Superior temporal gyrus (tissue), 1 donor: ENCODE results near the gene NTM.
A peak's percentile ranks its signal among the peaks of the same experiment; 100 is the strongest.
"Not testable (repeated sequence)": the region's sequence is repeated elsewhere in the genome, so short reads cannot be mapped to it uniquely, and the experiment has no call there.

Experiments used
- DNase-seq: peaks from one replicate; pipeline ENCODE4 v3.0.0-alpha.2; 2016; ENCODE audit errors: extremely low spot score

The NTM gene

DNA sequence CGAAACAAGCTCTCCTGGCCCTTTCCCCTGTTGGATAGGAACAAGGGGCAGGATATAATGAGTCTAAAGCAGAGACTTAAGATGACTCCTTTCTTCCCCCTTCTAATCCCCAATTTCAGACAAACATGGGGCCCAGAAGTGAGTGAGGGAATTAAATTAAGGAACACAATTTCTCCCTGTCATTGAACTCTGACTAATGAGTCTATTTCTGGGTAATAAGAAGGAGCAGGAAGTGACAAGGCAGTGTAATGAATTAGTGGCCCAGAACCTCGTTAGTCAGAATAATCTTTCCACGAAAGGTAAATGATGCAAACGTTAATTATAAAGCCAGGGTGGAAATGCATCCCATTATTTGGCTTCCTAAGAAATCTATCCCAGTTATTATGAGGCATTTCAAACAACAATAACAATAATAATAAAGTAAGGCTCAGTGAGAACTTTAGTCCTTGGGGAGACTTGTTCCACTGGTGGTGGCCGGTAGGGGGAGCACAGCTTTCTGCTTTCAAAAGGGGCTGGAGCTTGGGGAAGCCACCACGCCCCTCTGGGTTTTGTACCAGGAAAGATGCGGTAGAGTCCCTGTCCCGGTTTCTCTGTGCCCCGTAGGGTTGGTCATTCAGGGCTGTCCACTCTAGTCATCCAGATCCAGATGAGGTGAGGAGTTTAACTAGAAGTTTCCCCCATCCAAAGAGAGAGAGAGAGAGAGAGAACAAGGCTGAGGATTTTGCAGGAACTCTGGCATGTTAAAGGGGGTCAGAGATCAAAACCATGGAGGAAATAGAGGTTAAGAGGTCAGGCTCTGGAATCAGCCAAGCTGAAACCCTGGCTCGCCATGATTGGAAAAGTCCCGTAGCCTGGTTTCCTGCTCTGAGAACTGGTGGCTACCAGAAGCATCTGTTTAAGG lies 298.3 kb downstream of the NTM start:
- peak; percentile 76 for DNase-seq

DNA sequence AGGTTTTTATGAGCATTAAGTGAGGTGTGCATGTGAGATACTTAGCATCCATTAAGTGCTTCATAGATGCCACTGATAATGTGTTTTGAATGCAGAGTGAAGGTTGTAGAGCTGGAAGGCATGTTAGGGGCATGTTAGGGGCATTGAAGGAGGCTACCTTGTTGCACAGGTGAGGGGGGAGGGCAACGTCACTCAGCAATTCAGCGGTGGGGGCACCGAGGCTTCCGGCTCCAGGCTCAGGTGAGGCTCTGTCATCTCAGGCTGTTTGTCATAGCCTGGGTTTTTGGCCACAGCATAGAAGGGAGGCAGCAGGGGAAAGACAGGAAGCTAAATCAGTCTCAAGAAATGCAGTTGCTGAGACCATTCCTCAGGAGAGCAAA lies 299.0 kb downstream of the NTM start:
- DNase-seq = no peak

DNA sequence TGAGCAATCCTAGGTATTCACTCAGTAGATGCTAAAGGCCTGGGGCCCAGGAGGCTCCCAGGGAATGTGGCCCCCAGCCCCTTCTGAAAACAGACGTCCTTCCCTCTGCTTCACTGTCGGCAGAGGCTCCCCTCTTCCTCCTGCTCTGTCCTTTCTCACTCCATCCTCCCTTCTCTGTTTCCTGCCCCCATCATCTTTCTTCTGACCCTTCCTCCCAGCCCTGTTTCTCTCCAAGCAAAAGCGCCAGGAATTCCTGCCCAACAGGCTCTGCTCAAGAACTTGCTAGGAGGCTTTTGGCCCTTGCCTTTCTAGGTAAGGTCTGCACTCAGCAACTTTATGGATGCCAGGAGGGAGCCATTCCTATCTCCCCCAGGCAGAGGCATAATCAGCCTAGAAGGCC lies 300.5 kb downstream of the NTM start:
- no peak for DNase-seq

DNA sequence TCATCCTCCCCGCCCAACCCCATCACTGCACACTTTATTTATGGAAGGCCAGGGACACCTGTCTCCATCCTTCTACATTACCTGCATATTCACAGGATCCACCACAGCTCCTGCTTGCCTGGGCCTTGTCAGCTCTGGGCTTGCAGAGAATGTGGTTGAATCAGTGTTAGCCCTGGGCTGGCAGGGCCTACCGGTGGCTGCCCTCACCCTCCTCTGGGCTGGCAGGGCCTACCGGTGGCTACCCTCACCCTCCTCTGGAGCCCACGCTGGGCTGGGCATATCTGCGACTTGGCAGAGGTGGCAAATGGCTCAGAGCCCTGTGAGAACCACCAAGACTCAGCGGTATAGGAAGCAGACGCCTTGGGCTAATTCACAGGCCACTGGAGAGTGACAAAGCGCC lies 300.9 kb downstream of the NTM start:
- no peak for DNase-seq

DNA sequence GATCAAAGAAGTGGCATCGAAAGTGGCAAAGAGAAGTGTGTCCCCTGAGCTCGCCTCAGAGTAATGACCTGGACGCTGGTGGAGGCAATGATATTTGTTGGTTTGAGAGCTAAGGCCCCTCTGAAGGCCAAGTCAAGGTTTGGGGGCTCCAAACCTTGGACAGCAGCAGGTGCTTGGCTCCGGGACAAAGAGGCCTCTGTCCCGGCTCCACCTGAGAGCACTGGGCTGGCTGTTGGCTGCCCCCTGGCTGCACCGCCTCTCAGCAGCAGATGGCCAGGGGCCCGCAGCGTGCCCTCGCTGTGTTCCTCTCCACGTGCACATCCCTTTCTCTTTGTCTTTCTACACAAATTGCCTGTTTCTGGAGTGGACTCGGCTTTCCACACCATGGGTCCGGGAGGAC lies 301.3 kb downstream of the NTM start:
- DNase-seq = peak; percentile 70

DNA sequence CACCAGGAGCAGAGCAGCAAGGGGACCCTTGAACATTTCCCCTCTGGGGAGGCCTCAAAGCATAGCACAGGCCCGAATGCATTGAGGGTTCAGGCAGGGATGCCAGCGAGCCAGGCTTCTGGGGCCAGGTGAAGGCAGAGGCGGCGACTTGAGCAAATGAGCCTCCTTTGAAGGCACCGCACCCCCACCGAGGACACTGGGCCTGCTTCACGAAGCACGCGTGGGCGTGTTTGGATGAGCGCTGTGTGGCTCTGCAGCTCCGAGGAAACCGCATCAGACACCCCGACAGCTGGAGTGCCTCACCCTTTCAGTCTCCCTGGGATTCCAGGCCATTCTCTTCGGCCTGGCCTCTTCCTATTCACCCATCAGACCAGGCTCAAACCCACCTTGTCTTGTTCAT lies 301.8 kb downstream of the NTM start:
- peak; percentile 34 for DNase-seq

DNA sequence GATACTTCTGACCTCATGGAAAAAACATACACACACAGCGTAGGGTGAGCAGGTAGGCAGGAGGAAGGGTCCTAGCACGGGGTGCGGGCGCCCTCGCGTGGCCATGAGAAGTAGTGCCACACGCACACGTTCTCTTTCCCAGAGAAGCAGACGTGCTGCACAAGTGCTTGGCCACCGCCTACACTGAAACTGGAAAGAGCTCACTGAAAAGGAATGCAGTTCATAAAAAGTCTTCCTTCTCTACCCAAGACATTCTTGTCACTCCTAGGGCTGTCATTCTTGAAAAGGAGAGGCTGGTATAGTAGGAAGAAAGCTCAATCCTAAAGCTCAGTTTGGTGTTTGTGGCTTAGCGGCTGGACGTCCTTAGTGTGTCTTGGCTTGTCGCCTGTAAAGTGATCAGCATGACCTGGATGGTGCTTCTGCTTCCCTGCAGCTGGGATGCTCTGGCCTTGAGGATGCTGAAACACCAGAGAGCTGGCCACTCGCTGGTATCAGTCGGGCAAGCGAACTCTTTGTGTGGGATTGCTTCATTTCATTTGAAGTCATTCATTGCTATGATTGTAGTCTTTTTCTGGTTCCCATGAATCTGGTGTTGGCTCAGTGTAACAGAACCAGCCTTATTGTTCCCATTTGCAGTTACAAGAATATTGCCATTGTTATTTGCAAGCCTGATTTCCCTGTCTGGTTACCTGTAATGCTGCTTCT lies 303.8 kb downstream of the NTM start:
- DNase-seq = peak; percentile 95

DNA sequence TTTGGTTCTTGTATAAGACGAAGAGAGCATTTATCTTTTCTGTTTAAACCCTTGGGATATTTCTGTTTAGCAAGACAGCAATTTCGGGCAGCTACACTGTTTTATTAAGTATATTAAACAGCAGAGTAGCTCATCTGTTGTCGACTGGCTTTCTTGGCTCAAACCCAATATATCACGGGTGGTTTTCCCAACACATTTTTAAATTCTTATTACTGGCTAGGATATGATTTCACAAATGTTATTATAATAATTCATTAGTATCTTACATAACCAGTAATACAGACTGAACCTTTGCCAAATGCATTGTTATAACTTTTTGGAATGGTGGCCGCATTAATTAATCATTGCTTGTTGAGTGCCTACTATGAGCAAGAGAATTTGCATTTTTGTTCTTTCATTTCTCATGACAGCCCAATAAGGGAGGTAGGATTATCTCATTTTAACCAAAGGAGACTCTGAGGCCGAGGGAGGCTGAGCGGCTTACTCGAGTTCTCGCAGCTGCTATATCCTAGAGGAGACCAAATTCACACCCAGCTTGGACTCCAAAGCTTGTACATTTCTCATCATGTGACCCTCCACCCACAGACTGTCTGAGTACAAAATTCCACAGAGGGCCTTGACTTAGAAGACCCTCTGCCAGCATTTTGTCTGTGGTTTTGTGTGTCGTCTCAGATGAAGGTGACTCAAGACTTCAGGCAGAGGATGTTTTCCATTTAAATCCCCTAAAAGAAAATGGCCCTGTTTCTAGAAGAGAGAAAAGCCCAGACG lies 304.9 kb downstream of the NTM start:
- DNase-seq = no peak

DNA sequence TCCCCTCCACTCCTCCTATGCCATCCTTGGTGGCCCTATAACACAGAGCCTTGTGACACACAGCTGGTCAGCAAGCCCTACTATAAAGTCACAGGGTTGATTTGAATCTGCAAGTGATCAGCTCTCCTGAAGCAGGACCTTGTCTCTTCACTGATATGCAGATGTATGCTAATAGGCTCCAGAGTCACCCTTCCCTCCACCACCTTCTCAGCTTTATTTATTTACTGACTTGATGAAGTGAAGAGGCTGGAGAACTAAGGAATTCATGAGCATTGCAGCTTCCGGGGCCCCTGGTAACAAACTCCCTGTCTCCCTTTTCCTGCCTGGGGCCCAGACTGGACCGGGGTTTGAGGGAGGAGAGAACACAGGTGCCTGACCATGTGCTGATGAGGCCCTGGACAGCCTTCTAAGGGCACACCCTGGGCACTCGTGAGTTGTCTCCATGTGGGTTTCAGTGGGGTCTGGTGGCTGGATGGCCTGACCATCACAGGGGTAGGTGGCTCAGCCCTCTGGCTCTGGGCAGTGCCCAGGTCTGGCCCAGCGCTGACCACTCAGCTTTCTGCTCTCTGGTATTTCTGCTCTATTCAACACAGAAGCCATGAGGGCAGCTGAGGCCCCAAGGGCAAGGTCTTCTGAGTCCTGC lies 307.5 kb downstream of the NTM start:
- DNase-seq = no peak

DNA sequence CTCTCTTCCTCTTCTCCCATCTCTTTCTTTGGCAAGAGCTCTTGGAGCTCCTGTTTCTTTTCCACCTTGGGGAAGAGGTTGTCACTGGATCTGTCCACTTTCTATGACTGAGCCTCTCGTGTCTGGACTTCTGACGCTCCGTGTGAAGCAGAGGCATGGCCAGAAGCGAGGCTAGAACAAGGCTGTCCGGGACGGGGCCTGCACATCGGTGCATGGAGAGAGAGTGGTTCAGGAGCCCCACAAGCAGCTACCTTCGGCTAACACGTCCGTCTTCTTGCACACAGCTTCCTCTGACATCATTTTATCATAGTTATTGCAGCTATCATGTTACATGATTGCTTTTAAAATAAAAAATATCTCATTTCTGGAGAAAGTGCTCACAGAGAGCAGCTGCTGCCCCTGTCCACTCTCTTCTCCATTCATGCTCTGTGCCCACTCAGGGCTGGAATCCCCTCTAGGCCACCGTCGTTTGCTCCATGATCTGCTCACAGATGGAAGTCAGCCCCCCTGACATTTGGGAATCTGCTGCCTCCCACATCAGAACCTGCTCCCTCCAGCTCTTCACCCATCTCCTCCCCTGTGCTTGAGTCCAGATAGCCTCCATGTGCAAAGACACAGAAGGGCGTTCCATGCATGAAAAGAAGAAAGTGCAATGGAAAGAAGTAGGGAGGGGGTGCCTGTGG lies 308.4 kb downstream of the NTM start:
- no peak for DNase-seq

DNA sequence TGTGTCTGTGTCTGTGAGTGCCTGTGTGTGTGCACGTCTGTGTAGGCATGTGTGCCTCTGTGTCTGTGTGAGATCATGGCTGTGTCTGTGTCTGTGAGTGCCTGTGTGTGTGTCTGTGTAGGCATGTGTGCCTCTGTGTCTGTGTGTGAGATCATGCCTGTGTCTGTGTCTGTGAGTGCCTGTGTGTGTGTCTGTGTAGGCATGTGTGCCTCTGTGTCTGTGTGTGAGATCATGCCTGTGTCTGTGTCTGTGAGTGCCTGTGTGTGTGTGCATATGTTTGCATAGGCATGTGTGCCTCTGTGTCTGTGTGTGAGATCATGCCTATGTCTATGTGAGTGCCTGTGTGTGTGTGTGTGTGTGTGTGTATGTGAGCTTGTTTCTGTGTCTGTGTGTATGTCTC lies 310.0 kb downstream of the NTM start:
- DNase-seq = not testable (repeated sequence)

DNA sequence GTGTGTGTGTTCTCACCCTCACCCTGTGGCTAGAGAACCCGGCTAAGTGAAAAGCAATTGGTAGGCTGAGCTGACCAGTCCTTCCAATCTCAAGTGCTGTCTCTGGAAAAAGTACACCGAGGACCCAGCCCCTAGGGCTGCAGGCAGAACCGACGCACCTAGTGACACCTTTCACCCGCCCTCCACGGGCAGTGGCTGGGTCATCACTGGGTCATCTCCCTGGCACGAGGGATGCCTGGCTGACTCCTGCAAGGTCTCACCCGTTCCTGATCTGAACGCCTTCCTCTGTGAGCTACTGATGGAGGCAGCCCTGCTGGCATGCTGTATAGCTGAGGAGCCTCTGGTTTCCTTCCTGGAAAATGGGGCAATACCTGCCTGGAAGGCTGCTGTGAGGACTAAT lies 311.5 kb downstream of the NTM start:
- no peak for DNase-seq

DNA sequence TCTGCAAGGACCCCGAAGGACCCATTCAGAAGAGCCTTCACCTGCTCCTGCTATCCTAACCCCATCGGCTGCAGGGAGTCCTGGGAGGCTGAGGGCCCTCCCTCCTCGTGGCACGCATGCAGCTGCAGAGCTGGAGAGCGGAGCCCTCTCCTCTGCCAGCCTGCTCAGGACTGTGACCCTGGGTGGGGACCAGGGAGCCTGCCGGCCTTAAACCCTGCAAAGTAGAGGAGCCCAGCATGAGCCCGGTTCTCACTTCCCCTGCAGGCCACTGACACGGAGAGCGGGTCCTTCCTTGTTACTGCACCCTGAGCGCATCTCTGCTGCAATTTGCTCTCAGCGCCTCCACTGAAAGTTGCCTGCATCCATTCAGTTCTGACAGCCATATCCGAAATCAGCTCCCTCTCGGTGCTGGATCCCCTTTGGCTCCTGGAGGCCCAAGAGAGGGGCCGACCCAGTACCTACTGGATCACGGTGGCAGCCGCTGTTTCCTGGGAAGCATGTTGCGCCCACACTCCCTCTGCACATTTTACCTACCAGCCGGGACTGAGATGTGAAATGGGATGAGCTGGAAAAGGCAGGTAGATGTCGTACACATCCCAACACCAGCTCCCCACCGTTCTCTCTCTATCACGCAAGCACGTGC lies 312.1 kb downstream of the NTM start:
- DNase-seq = no peak

DNA sequence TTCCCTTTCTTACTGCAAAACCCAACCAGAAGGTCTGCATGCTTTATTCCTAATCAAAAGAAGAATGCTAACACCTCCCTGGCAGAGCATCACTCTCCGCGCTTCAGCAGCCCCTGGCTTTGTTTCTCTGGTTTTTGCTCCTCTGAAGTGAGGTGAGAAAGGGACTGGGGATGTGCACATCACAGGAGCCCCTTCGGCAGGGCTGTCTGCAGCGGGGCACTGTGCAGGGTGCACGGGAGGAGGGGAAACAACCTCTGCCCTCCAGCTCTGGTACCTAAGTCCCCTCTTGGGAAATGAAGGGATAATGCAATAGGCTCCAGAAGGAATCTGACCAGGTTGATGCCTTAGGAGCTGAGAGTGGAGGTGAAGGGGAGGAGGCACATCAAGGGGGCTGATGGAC lies 312.7 kb downstream of the NTM start:
- no peak for DNase-seq

DNA sequence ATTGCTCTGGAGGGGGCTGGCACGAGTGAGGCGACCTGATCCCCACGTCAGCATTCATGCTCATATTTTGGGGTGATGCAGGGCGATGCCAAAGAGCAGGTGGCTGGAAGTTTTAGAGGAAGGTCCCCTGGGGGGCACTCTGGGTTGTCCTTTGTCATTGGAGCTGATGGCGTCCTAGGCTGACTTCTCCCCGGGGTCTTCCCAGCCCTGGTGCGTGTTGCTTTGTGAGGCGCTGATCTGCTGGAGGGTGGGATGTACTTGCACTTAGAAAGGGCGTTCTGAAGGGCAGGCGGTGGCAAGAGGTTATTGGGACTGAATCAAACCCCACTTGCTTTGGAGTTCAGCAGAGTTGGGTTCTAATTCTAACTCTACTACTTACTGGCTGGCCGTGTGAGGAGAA lies 313.3 kb downstream of the NTM start:
- no peak for DNase-seq

DNA sequence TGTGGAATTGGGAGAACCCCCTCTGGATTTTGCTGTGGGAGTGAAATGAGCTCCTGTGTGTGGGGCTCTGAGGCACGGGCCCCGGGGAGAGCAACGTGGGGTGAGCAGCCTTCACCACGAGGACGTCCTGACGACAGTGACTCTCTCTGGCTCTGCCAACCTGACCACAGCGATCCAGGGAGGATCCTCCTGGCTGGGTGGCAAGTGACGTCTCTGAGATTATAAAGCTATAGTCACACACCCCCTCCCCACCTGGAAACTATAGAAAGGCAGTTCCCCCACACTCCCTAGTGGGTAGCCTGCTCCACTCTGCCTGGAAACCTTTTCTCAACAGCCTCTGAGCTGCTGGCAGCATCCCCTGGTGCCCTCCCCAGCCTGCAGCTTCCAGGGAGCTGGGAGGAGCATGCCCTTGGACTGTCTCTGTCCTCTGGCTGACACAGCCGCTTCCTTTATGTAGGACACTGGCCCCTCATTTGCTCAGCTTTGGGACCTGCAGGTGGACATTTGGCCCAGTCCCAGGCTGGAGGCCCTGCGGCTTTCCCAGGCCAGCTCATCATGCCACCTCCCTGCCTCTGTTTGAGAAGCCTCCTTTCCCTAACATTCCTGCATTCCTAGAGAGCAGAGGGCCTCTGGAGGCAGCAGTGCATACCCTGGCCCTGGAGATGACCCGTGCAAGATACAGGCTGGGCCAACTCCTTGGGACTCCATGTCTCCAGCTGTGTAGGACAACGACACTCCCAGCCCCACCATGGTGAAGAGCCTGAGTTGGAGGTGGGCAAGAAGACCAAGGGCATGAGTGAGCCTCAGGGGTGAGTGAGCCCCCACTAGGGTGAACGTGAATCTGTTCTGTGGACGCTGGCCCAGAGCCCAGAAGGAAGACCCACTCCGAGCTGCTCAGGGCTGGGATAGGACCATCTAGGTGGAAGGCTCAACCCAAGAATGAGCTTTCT lies 314.0 kb downstream of the NTM start:
- DNase-seq = no peak

DNA sequence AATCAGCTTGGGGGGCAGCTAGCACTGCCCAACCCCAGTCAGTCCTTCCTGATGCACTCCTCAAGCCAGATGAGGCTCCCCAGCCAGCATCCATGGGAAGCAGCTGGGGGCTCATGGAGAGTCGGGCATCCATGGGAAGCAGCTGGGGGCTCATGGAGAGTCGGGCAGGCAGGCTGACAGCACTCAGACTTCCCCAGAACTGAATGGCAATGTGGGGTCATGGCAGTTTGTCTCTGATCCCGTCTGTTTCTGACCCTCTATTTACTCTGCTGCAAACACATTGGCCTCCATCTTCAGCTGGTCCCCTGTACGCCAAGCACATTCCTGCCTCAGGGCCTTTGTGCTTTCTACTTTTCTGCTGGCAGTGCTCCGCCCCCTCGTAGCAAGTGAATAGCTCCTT lies 314.8 kb downstream of the NTM start:
- no peak for DNase-seq

DNA sequence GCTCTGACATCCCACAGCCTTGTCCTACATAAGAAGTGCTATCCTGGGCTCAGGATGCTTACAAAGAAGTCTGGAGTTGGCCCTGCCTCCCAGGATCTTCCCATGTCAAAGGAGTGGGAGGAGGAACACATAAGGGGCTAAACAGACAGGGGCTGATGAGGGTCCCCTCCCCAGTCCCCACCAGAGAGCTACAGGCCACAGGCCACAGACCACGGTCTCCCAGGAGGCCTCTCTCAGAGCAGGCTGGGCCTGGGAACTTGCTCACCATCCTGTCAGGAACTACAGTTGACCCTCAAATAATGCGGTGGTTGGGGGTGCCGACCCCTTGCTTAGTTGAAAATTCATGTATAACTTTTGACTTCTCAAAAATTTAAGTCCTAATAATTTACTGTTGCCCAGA lies 315.5 kb downstream of the NTM start:
- DNase-seq = no peak

DNA sequence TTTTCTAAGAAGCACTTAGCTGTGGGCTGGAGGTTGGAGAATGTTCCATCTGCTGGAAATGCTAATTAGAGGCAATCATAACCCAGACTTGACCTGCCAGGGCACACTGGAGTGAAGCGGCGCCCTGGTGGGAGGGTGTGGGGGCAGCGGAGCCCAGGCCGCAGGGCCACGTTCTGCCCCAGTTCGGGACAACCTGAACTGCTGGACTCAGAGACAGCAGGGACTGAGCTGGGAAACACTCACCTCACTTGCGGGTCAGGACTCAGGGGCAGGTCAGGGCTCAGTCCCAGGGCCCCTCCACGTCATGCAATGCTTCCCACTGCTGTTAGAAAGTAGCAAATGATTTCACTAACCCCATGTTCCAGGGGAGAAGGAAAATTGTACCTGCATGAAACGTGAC lies 316.4 kb downstream of the NTM start:
- DNase-seq = no peak
